Transverse colon (tissue), 4 donors: ENCODE measurements around the gene SEMA4D. TPM values are rescaled to one million over a fixed set of nuclear protein-coding genes. Genes with fewer than 3 reads are reported as not detected.

Source experiments
- DNase-seq: peaks from one replicate; pipeline ENCODE4 v3.0.0-alpha.2; 2019
- H3K27ac ChIP-seq, 4 donors: fragments of 200-600 bp; sonication (generic); 2 replicates each; pipeline ENCODE4 v1.5.1; 2016 to 2018; ENCODE audit warnings: inconsistent platforms in 4 of 4
- H3K27me3 ChIP-seq: fragments of 200-600 bp; sonication (generic); 2 replicates; pipeline ENCODE4 v1.5.1; 2017; ENCODE audit warnings: inconsistent platforms
- H3K36me3 ChIP-seq, 4 donors: fragments of 200-600 bp; sonication (generic); 2 replicates each; pipeline ENCODE4 v1.5.1; 2017 to 2019; ENCODE audit warnings: inconsistent platforms in 4 of 4
- H3K4me1 ChIP-seq, 4 donors: fragments of 200-600 bp; sonication (generic); 2 replicates each; pipeline ENCODE4 v1.5.1; 2017 to 2020; ENCODE audit warnings: inconsistent platforms in 4 of 4
- H3K4me3 ChIP-seq, 4 donors: fragments of 200-600 bp; sonication (generic); 1 replicate in 1 of 4; 2 replicates in 3 of 4; pipeline versions ENCODE4 v1.5.1 to v1.6.1; 2017 to 2019; ENCODE audit warnings: inconsistent platforms in 4 of 4
- H3K9me3 ChIP-seq, 2 donors: fragments of 200-600 bp; sonication (generic); 2 replicates each; pipeline ENCODE4 v1.5.1; 2017 to 2019; ENCODE audit warnings: inconsistent platforms in 2 of 2
- EP300 ChIP-seq: sonication (generic); formaldehyde crosslinking; IDR thresholded peaks from one replicate; pipeline ENCODE4 v1.6.1; 2017; ENCODE audit warnings: antibody characterized with exemption, low read depth
- POLR2A ChIP-seq: fragments of 450-650 bp; IDR thresholded peaks from one replicate; pipeline ENCODE4 v1.6.1; 2016; ENCODE audit warnings: antibody characterized with exemption, mild to moderate bottlenecking, moderate library complexity
- POLR2AphosphoS5 ChIP-seq, 3 donors: sonication (generic); formaldehyde crosslinking; IDR thresholded peaks; one replicate each; pipeline ENCODE4 v1.6.1; 2016; ENCODE audit warnings: antibody characterized with exemption in 3 of 3
- WGBS, 2 donors: methylation state at CpG; one replicate each; pipeline ENCODE4 v1.1.5; 2018; ENCODE audit warnings: low coverage in 1 of 2; 5-methylcytosine and 5-hydroxymethylcytosine counted together
- in situ Hi-C, 4 donors: fragments of 200-750 bp; cut with MboI; loops; one replicate each; pipeline versions ENCODE4 v1.15.0 to v1.15.1; 2017; ENCODE audit warnings: low sequenced_read_pairs in 3 of 4, low pct_ligation_motif_present in 1 of 4, low pct_unique_long_range_greater_than_20kb in 1 of 4
- intact Hi-C: fragments of 100-400 bp; cut with DNase I; formaldehyde crosslinking; loops from one replicate; pipeline ENCODE4 v1.15.1; 2023; ENCODE audit warnings: low total_unique reads
- total RNA-seq, 4 donors: library from RNA; depleted of rRNA; stranded (reverse); fragments of >200 nt; gene quantifications; one replicate each; pipeline ENCODE4 v1.1.0, GENCODE V29; 2016
- TF ChIP-seq, protein P1 (sequence below), 5 experiments: fragments of 200-600 bp in 3 of 5; fragments of 450-650 bp in 2 of 5; sonication (generic) in 3 of 5; IDR thresholded peaks; 1 replicate in 2 of 5; 2 replicates in 3 of 5; pipeline ENCODE4 v1.5.1; 2016 to 2017; ENCODE audit warnings: antibody characterized with exemption in 5 of 5, inconsistent platforms in 3 of 5, mild to moderate bottlenecking in 2 of 5, moderate library complexity in 1 of 5

Gene SEMA4D
- total RNA-seq, 4 donors from 2014 or later = 8.7 to 29.1 (median 14.5) TPM

- TF ChIP-seq EP300 (no peak), POLR2A (no peak)
- 93% methylated on average over 17 of the region's 17 CpGs; no CpG with 5 or more reads in 1 of the 2 donors for WGBS, 2 donors
- H3K27ac ChIP-seq = peak overlapping the region in 1 of 4 donors; percentile 58
Observed at GRCh38 chr9:89427621-89428221, 70.2 kb downstream of the SEMA4D start.

DNA sequence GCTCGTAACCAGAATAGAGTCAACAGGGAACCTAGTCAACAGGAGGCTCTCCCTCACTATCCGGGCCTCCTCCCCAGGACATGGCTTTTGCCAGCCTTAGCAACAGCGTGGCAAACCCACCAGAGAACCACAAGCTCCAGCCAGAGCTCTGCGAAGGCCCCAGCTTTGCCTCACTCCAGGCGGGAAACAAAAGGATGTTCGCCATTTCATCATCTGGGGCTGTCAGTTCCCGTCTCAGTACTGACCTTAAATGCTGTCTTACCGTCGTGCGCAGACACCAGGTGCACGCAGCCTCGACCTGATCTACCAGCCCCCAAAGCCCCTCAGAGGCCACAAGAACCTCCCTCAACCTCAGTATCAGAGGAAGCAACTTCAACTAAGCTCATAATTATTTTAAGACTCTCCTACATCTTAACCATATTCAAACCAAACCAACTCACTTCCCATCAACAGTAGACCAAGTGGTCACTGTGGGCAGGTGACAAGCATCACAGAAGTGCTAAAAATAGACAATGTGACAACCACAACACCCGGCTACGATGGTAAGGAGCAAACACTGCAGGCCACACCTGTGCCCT lies 71.4 kb downstream of the SEMA4D start:
- peak overlapping the region in 3 of 4 donors; percentile 30 to 58 (median 38) for H3K27ac ChIP-seq
- no peak overlapping the region for H3K4me3 ChIP-seq
- no peaks in the 10 kb centered on the region for H3K9me3 ChIP-seq
- no peaks in the 10 kb centered on the region for H3K27me3 ChIP-seq
- intact Hi-C loops = no loop called here
- WGBS, 2 donors = 78% methylated on average over 14 of the region's 14 CpGs; no CpG with 5 or more reads in 1 of the 2 donors
- DNase-seq = peak; percentile 62
- in situ Hi-C loops = no loop called here
- peaks cover 0 to 25% (median 17%) of the 10 kb centered on the region in 4 donors for H3K4me1 ChIP-seq
- peak in 1 of 3 donors; percentile 22 for TF ChIP-seq POLR2AphosphoS5 (IDR thresholded peaks at IDR 0.05)
- no peak for TF ChIP-seq EP300
- no peaks in the 10 kb centered on the region for H3K36me3 ChIP-seq

More at GRCh38 chr9:89427621-89428221, 70.2 kb downstream of the SEMA4D start:
- Histone ChIP-seq H3K4me1 (peaks cover 0 to 36% (median 24%) of the 10 kb centered on the region in 4 donors), H3K27me3 (no peaks in the 10 kb centered on the region), H3K9me3 (no peaks in the 10 kb centered on the region), H3K4me3 (no peak overlapping the region), H3K36me3 (no peaks in the 10 kb centered on the region)
- in situ Hi-C loops = no loop called here
- DNase-seq = no peak
- intact Hi-C loops = no loop called here

- Histone ChIP-seq H3K4me3 (no peak overlapping the region), H3K27ac (peak overlapping the region in 3 of 4 donors; percentile 30 to 58 (median 38)), H3K4me1 (peaks cover 0 to 22% (median 13%) of the 10 kb centered on the region in 4 donors), H3K9me3 (no peaks in the 10 kb centered on the region), H3K36me3 (no peaks in the 10 kb centered on the region), H3K27me3 (no peaks in the 10 kb centered on the region)
- TF ChIP-seq EP300 (no peak), POLR2AphosphoS5 (IDR thresholded peaks at IDR 0.05) (no peak), POLR2A (no peak)
- TF ChIP-seq, protein P1, sequence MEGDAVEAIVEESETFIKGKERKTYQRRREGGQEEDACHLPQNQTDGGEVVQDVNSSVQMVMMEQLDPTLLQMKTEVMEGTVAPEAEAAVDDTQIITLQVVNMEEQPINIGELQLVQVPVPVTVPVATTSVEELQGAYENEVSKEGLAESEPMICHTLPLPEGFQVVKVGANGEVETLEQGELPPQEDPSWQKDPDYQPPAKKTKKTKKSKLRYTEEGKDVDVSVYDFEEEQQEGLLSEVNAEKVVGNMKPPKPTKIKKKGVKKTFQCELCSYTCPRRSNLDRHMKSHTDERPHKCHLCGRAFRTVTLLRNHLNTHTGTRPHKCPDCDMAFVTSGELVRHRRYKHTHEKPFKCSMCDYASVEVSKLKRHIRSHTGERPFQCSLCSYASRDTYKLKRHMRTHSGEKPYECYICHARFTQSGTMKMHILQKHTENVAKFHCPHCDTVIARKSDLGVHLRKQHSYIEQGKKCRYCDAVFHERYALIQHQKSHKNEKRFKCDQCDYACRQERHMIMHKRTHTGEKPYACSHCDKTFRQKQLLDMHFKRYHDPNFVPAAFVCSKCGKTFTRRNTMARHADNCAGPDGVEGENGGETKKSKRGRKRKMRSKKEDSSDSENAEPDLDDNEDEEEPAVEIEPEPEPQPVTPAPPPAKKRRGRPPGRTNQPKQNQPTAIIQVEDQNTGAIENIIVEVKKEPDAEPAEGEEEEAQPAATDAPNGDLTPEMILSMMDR (IDR thresholded peaks at IDR 0.05) = no peak
- DNase-seq = no peak
- 72% methylated on average over 5 of the region's 7 CpGs; no CpG with 5 or more reads in 1 of the 2 donors for WGBS, 2 donors
- intact Hi-C loops (no loop called here), in situ Hi-C loops (no loop called here)
Observed at GRCh38 chr9:89425921-89426383, 72.0 kb downstream of the SEMA4D start.

DNA sequence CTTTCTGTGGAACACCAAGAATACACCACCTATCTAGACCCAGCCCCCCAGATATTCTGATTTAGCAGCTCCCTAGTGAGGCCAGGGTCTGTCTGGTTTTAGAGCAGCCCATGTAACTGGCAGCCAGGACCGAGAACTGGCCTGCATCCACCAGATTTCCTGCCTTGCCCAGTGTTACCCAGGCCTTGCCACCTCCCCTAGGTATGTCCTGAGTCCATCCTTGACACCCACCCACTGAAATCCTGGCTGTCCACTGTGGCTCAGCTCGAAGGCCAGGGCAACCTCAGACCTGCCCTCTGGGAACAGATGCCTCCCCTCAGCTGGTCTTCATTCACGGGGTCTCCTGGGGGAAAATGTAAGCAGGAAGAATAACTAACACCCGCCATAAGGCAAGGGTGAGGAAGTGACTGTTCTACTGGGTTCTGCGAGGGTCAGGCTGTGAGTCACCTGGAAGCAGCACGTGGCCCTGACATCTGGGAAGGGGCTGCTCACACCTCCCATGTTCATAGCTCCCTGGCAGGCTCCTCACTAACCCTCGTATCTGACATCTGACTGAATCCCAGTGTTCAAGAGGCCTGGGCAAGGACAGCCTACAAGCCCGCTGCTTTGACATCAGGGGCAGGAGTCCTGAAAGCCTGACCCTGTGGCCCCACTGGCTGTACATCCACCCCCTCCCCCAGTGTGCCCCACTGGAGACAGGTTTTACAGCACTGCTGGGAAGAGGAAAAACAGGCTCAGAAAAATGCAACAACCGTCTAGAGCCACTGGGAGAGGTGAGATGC lies 72.7 kb downstream of the SEMA4D start:
- in situ Hi-C loops = no loop called here
- TF ChIP-seq EP300 = no peak
- TF ChIP-seq POLR2AphosphoS5 (IDR thresholded peaks at IDR 0.05) = no peak
- TF ChIP-seq POLR2A = no peak
- TF ChIP-seq, protein P1 (IDR thresholded peaks at IDR 0.05) = no peak
- Histone ChIP-seq H3K4me3 (no peak overlapping the region), H3K27ac (peak overlapping the region in 2 of 4 donors; percentile 38 to 58), H3K9me3 (no peaks in the 10 kb centered on the region), H3K27me3 (no peaks in the 10 kb centered on the region), H3K4me1 (peaks cover 0 to 16% (median 8%) of the 10 kb centered on the region in 4 donors), H3K36me3 (no peaks in the 10 kb centered on the region)
- 54% methylated on average over 8 of the region's 9 CpGs; no CpG with 5 or more reads in 1 of the 2 donors for WGBS, 2 donors
- intact Hi-C loops = no loop called here
- no peak for DNase-seq
